Liver (tissue), 9 donors: ENCODE results near the gene CMTM7. TPM values are rescaled to one million over a fixed set of nuclear protein-coding genes. Genes with fewer than 3 reads are reported as not detected.
A peak's percentile ranks its signal among the peaks of the same experiment; 100 is the strongest.
"Not testable (repeated sequence)": the region's sequence is repeated elsewhere in the genome, so short reads cannot be mapped to it uniquely, and the experiment has no call there.

Experiments
- DNase-seq: peaks from one replicate; pipeline ENCODE4 v3.0.0-alpha.2; 2017; ENCODE audit warnings: low spot score
- H3K27ac ChIP-seq, 2 donors: one replicate each; pipeline ENCODE4 v1.7.0; 2013; ENCODE audit warnings: inconsistent platforms in 2 of 2, low read length in 2 of 2, control low read depth in 1 of 2, low read depth in 1 of 2, mild to moderate bottlenecking in 1 of 2
- H3K27me3 ChIP-seq, 4 donors: one replicate each; pipeline versions ENCODE4 v1.6.1 to v1.7.0; 2013; ENCODE audit warnings: low read length in 3 of 4, inconsistent platforms in 1 of 4, mild to moderate bottlenecking in 1 of 4, moderate library complexity in 1 of 4; ENCODE audit not compliant: control insufficient read depth in 4 of 4, insufficient read depth in 4 of 4
- H3K36me3 ChIP-seq, 4 donors: one replicate each; pipeline versions ENCODE4 v1.6.1 to v1.7.0; 2013; ENCODE audit warnings: low read length in 3 of 4, mild to moderate bottlenecking in 3 of 4, low read depth in 1 of 4, moderate library complexity in 1 of 4; ENCODE audit not compliant: control insufficient read depth in 4 of 4, insufficient read depth in 3 of 4
- H3K4me1 ChIP-seq, 4 donors: one replicate each; pipeline versions ENCODE4 v1.6.1 to v1.7.0; 2013; ENCODE audit warnings: low read length in 3 of 4, mild to moderate bottlenecking in 3 of 4, moderate library complexity in 1 of 4; ENCODE audit not compliant: control insufficient read depth in 4 of 4, insufficient read depth in 4 of 4
- H3K4me3 ChIP-seq, 3 donors: one replicate each; pipeline versions ENCODE4 v1.6.1 to v1.7.0; 2013; ENCODE audit warnings: low read length in 3 of 3, control low read depth in 1 of 3, low read depth in 1 of 3, mild to moderate bottlenecking in 1 of 3
- H3K9ac ChIP-seq, 2 donors: one replicate each; pipeline ENCODE4 v1.7.0; 2013; ENCODE audit warnings: low read length in 2 of 2, mild to moderate bottlenecking in 2 of 2, moderate library complexity in 2 of 2, control low read depth in 1 of 2, low read depth in 1 of 2
- H3K9me3 ChIP-seq, 4 donors: one replicate each; pipeline versions ENCODE4 v1.6.1 to v1.7.0; 2013; ENCODE audit warnings: low read length in 3 of 4; ENCODE audit not compliant: control insufficient read depth in 4 of 4
- ATF3 ChIP-seq: IDR thresholded peaks from 2 replicates; pipeline ENCODE4 v1.6.1; 2016; ENCODE audit warnings: antibody characterized with exemption
- EGR1 ChIP-seq, 2 donors: IDR thresholded peaks; 2 replicates each; pipeline ENCODE4 v1.6.1; 2016 to 2018; ENCODE audit warnings: antibody characterized with exemption in 2 of 2, low read depth in 2 of 2
- FOXA1 ChIP-seq: IDR thresholded peaks from 2 replicates; pipeline ENCODE4 v1.6.1; 2016; ENCODE audit warnings: antibody characterized with exemption
- FOXA2 ChIP-seq: IDR thresholded peaks from 2 replicates; pipeline ENCODE4 v1.6.1; 2016; ENCODE audit warnings: antibody characterized with exemption
- GABPA ChIP-seq, 2 donors: IDR thresholded peaks in 1 of 2; conservative IDR thresholded peaks in 1 of 2; 2 replicates each; pipeline ENCODE4 v1.6.1; 2016; ENCODE audit warnings: antibody characterized with exemption in 2 of 2, mild to moderate bottlenecking in 1 of 2, moderate library complexity in 1 of 2
- HNF4A ChIP-seq, 2 donors: conservative IDR thresholded peaks; 2 replicates each; pipeline ENCODE4 v1.6.1; 2016; ENCODE audit warnings: antibody characterized with exemption in 2 of 2, mild to moderate bottlenecking in 2 of 2
- HNF4G ChIP-seq: IDR thresholded peaks from 2 replicates; pipeline ENCODE4 v1.6.1; 2016; ENCODE audit warnings: antibody characterized with exemption
- JUND ChIP-seq, 2 donors: IDR thresholded peaks; 2 replicates each; pipeline ENCODE4 v1.6.1; 2016; ENCODE audit warnings: antibody characterized with exemption in 2 of 2
- MAX ChIP-seq: IDR thresholded peaks from 2 replicates; pipeline ENCODE4 v1.6.1; 2016; ENCODE audit warnings: antibody characterized with exemption
- RAD21 ChIP-seq, 2 donors: IDR thresholded peaks; 2 replicates each; pipeline ENCODE4 v1.6.1; 2016; ENCODE audit warnings: antibody characterized with exemption in 2 of 2, mild to moderate bottlenecking in 2 of 2
- REST ChIP-seq: IDR thresholded peaks from 2 replicates; pipeline ENCODE4 v1.6.1; 2016; ENCODE audit warnings: antibody characterized with exemption, mild to moderate bottlenecking
- RXRA ChIP-seq, 2 donors: IDR thresholded peaks; 2 replicates each; pipeline ENCODE4 v1.6.1; 2017 to 2018; ENCODE audit warnings: antibody characterized with exemption in 2 of 2, mild to moderate bottlenecking in 1 of 2
- SP1 ChIP-seq: IDR thresholded peaks from 2 replicates; pipeline ENCODE4 v1.6.1; 2018; ENCODE audit warnings: antibody characterized with exemption, mild to moderate bottlenecking
- YY1 ChIP-seq: IDR thresholded peaks from 2 replicates; pipeline ENCODE4 v1.6.1; 2016; ENCODE audit warnings: antibody characterized with exemption, mild to moderate bottlenecking
- ZBTB33 ChIP-seq: IDR thresholded peaks from 2 replicates; pipeline ENCODE4 v1.6.1; 2016; ENCODE audit warnings: antibody characterized with exemption
- WGBS: extraction: QIAGEN DNeasy Blood & Tissue Kit; methylation state at CpG from one replicate; pipeline ENCODE4 v1.1.7; 2013; 5-methylcytosine and 5-hydroxymethylcytosine counted together
- polyA plus RNA-seq, 2 donors: library from polyadenylated mRNA; stranded (reverse) in 1 of 2; unstranded in 1 of 2; fragments of 200-250 nt in 1 of 2; fragments of >200 nt in 1 of 2; fragmentation: Nextera tagmentation in 1 of 2; extraction: Ambion mirVana in 1 of 2; gene quantifications; one replicate each; pipeline versions ENCODE4 v1.2.1 to v1.2.3, GENCODE V29; 2013 to 2015
- total RNA-seq, 2 donors: library from RNA; depleted of rRNA; stranded (reverse); fragments of >200 nt; gene quantifications; one replicate each; pipeline ENCODE4 v1.2.3, GENCODE V29; 2014
- donor health status: healthy.
- donor health status: healthy.
- donor health status: healthy.
- donor health status: healthy.
- donor health status: healthy.

CMTM7 gene
- total and polyA plus RNA-seq, 4 donors, result 3.6 to 20.3 (median 4.1) TPM

- no peak overlapping the region for H3K9ac ChIP-seq
- 79% methylated on average over 15 of the region's 15 CpGs for WGBS
- H3K9me3 ChIP-seq, result no peaks in the 10 kb centered on the region
- no peaks in the 10 kb centered on the region for H3K27me3 ChIP-seq
- DNase-seq, result no peak
- TF ChIP-seq REST (no peak), ZBTB33 (no peak), YY1 (no peak), GABPA (IDR thresholded peaks at IDR 0.05 in 1 of 2, conservative IDR thresholded peaks at IDR 0.05 in 1 of 2) (no peak), FOXA2 (no peak), RAD21 (IDR thresholded peaks at IDR 0.05) (no peak), ATF3 (no peak), RXRA (IDR thresholded peaks at IDR 0.05) (no peak), MAX (no peak), HNF4A (conservative IDR thresholded peaks at IDR 0.05) (no peak), EGR1 (IDR thresholded peaks at IDR 0.05; ENCODE audit: low read depth in 2 of 2) (no peak), JUND (IDR thresholded peaks at IDR 0.05) (no peak), HNF4G (no peak), SP1 (no peak), FOXA1 (no peak)
- no peaks in the 10 kb centered on the region for H3K36me3 ChIP-seq
- no peak overlapping the region for H3K4me3 ChIP-seq
- peaks cover 2 to 13% (median 7%) of the 10 kb centered on the region in 4 donors for H3K4me1 ChIP-seq
- no peak overlapping the region for H3K27ac ChIP-seq
Observed at GRCh38 chr3:32460031-32460749, 68.5 kb downstream of the CMTM7 start.

- not testable (repeated sequence) for H3K4me3 ChIP-seq, H3K27ac ChIP-seq, H3K36me3 ChIP-seq, H3K9ac ChIP-seq, DNase-seq, H3K27me3 ChIP-seq, H3K4me1 ChIP-seq, H3K9me3 ChIP-seq
- WGBS, result 93% methylated on average over 10 of the region's 10 CpGs
Observed at GRCh38 chr3:32460817-32461496, 69.3 kb downstream of the CMTM7 start.

GRCh38 chr3:32462191-32462986, 70.7 kb downstream of the CMTM7 start:
- not testable (repeated sequence) for DNase-seq, H3K9ac ChIP-seq, H3K4me3 ChIP-seq, H3K9me3 ChIP-seq, H3K36me3 ChIP-seq, H3K27me3 ChIP-seq, H3K4me1 ChIP-seq
- peak overlapping the region; percentile 25 to 50 for H3K27ac ChIP-seq
- WGBS, result 47% methylated on average over 8 of the region's 9 CpGs

GRCh38 chr3:32463415-32463814, 71.8 kb downstream of the CMTM7 start:
- H3K36me3 ChIP-seq, H3K9me3 ChIP-seq, H3K27ac ChIP-seq, H3K9ac ChIP-seq, H3K4me3 ChIP-seq, DNase-seq, H3K27me3 ChIP-seq: not testable (repeated sequence)
- H3K4me1 ChIP-seq, result peaks cover 0 to 12% (median 7%) of the 10 kb centered on the region in 4 donors
- 92% methylated on average over 7 of the region's 7 CpGs for WGBS
